Epidermal melanocyte (primary cell): Measurements from ENCODE around the gene RRN3.
A peak's percentile ranks its signal among the peaks of the same experiment; 100 is the strongest.
"Not testable (repeated sequence)": the region's sequence is repeated elsewhere in the genome, so short reads cannot be mapped to it uniquely, and the experiment has no call there.

Experiments
- DNase-seq: peaks from one replicate; pipeline ENCODE4 v3.0.0; 2011; ENCODE audit warnings: low spot score; ENCODE audit not compliant: insufficient read length

RRN3 gene

GRCh38 chr16:15051387-15051951, 42.6 kb downstream of the RRN3 start:
- no peak for DNase-seq

GRCh38 chr16:15050440-15050839, 43.6 kb downstream of the RRN3 start:
- DNase-seq: not testable (repeated sequence)

- DNase-seq: no peak
These were observed 44.4 kb downstream of the RRN3 start for GRCh38 chr16:15049581-15050180.

- DNase-seq: no peak
These were observed 47.2 kb downstream of the RRN3 start for GRCh38 chr16:15046692-15047376.

GRCh38 chr16:15045270-15045669, 48.8 kb downstream of the RRN3 start:
- DNase-seq: not testable (repeated sequence)

GRCh38 chr16:15044286-15044685, 49.8 kb downstream of the RRN3 start:
- DNase-seq: no peak

- no peak for DNase-seq
These were observed 50.7 kb downstream of the RRN3 start for GRCh38 chr16:15043344-15043743.

GRCh38 chr16:15041271-15042004, 52.6 kb downstream of the RRN3 start:
- DNase-seq: peak; percentile 63

GRCh38 chr16:15038689-15039088, 55.4 kb downstream of the RRN3 start:
- DNase-seq: no peak

- no peak for DNase-seq
These were observed 56.3 kb downstream of the RRN3 start for GRCh38 chr16:15037745-15038144.

- no peak for DNase-seq
These were observed 57.1 kb downstream of the RRN3 start for GRCh38 chr16:15037003-15037402.

GRCh38 chr16:15035163-15035729, 58.8 kb downstream of the RRN3 start:
- no peak for DNase-seq

- DNase-seq: no peak
These were observed 59.6 kb downstream of the RRN3 start for GRCh38 chr16:15034266-15035162.

- no peak for DNase-seq
These were observed 60.8 kb downstream of the RRN3 start for GRCh38 chr16:15033309-15033707.

GRCh38 chr16:15032547-15033308, 61.3 kb downstream of the RRN3 start:
- no peak for DNase-seq

- no peak for DNase-seq
These were observed 62.5 kb downstream of the RRN3 start for GRCh38 chr16:15031586-15031985.

- no peak for DNase-seq
These were observed 62.9 kb downstream of the RRN3 start for GRCh38 chr16:15031179-15031578.

GRCh38 chr16:15029749-15030148, 64.3 kb downstream of the RRN3 start:
- DNase-seq: not testable (repeated sequence)

GRCh38 chr16:15028801-15029698, 65.0 kb downstream of the RRN3 start:
- not testable (repeated sequence) for DNase-seq
